Panc1 (cell line): Measurements from ENCODE around the gene TTC34. TPM values are rescaled to one million over a fixed set of nuclear protein-coding genes. Genes with fewer than 3 reads are reported as not detected.

Experiments used
- ATAC-seq: fragments of 200-7000 bp; cut with Tn5 transposase; 2 replicates; pipeline ENCODE4 v1.9.1; 2020; ENCODE audit warnings: mild to moderate bottlenecking, moderate library complexity
- BruUV-seq: library from RNA; stranded (reverse); fragments of 400-500 nt; replicated peaks from 2 replicates; lab custom pipeline; 2021; lab: Mats Ljungman, UMichigan
- CTCF ChIA-PET: fragments of 300-600 bp; sonication (Branson Sonifier 250); formaldehyde crosslinking; loops from one replicate; lab custom pipeline; 2022; ENCODE audit warnings: antibody characterized with exemption; lab: Charles Lee
- POLR2A ChIA-PET: fragments of 300-600 bp; sonication (Branson Sonifier 250); formaldehyde crosslinking; loops from one replicate; lab custom pipeline; 2022; ENCODE audit warnings: antibody characterized with exemption; lab: Charles Lee
- DNase-seq: peaks from one replicate; pipeline ENCODE4 v3.0.0-alpha.2; 2010; ENCODE audit warnings: low read depth, low spot score
- H3K27ac ChIP-seq: 2 replicates; pipeline ENCODE4 v1.5.1; 2011; ENCODE audit warnings: mild to moderate bottlenecking, low read length, inconsistent platforms
- H3K27me3 ChIP-seq: fragments of 200-500 bp; sonication (Bioruptor generic); 2 replicates; pipeline ENCODE4 v1.6.0; 2014; ENCODE audit warnings: low read length, inconsistent platforms; ENCODE audit not compliant: control insufficient read depth, insufficient read depth
- H3K36me3 ChIP-seq: fragments of 200-500 bp; sonication (Bioruptor generic); 2 replicates; pipeline ENCODE4 v1.5.1; 2014; ENCODE audit warnings: inconsistent platforms, mild to moderate bottlenecking, low read length, moderate library complexity; ENCODE audit not compliant: control insufficient read depth, insufficient read depth
- H3K4me1 ChIP-seq: 2 replicates; pipeline ENCODE4 v1.5.1; 2011; ENCODE audit warnings: inconsistent platforms, mild to moderate bottlenecking, low read length, moderate library complexity; ENCODE audit not compliant: control insufficient read depth, insufficient read depth
- H3K4me3 ChIP-seq, 2 experiments: 2 replicates each; pipeline ENCODE4 v1.5.1; 2011 to 2012; ENCODE audit warnings: low read depth in 2 of 2, low read length in 2 of 2, mild to moderate bottlenecking in 2 of 2, inconsistent platforms in 1 of 2, moderate library complexity in 1 of 2
- H3K9me3 ChIP-seq: fragments of 200-500 bp; sonication (Bioruptor generic); 2 replicates; pipeline ENCODE4 v1.5.1; 2014; ENCODE audit warnings: low read depth, mild to moderate bottlenecking, inconsistent platforms, low read length, moderate library complexity; ENCODE audit not compliant: control insufficient read depth, insufficient read depth
- POLR2AphosphoS5 ChIP-seq: IDR thresholded peaks from 2 replicates; pipeline ENCODE4 v1.6.1; 2012; ENCODE audit warnings: mild to moderate bottlenecking, low read depth, low read length, moderate library complexity
- REST ChIP-seq, 2 experiments: IDR thresholded peaks; 2 replicates each; pipeline ENCODE4 v1.6.1; 2011 to 2012; ENCODE audit warnings: low read depth in 2 of 2, control low read depth in 1 of 2, low read length in 1 of 2, mild to moderate bottlenecking in 1 of 2, moderate library complexity in 1 of 2; ENCODE audit not compliant: insufficient read depth in 1 of 2
- SIN3A ChIP-seq: IDR thresholded peaks from 2 replicates; pipeline ENCODE4 v1.6.1; 2012; ENCODE audit warnings: low read depth, mild to moderate bottlenecking, low read length, moderate library complexity, borderline replicate concordance; ENCODE audit not compliant: insufficient read depth
- TCF7L2 ChIP-seq: IDR thresholded peaks from 2 replicates; pipeline ENCODE4 v1.6.1; 2011; ENCODE audit warnings: mild to moderate bottlenecking, low read depth, low read length, inconsistent platforms
- in situ Hi-C: cut with HindIII; loops from 2 replicates; pipeline ENCODE4 v1.10.0; 2016; ENCODE audit warnings: low sequenced_read_pairs, low pct_unique_long_range_greater_than_20kb
- intact Hi-C: fragments of 100-400 bp; cut with micrococcal nuclease; formaldehyde crosslinking; loops from one replicate; pipeline ENCODE4 v1.10.0; 2022; ENCODE audit not compliant: unreplicated experiment
- total RNA-seq: library from RNA; stranded (reverse); gene quantifications from one replicate; pipeline ENCODE4 v1.2.1, GENCODE V29; 2021; ENCODE audit not compliant: unreplicated experiment
- TF ChIP-seq, protein P1 (sequence below): fragments of 450-650 bp; IDR thresholded peaks from 2 replicates; pipeline ENCODE4 v1.5.1; 2017; ENCODE audit warnings: mild to moderate bottlenecking

Gene TTC34
- total RNA-seq, 1 experiment from 2014 or later: 1.5 TPM

DNA sequence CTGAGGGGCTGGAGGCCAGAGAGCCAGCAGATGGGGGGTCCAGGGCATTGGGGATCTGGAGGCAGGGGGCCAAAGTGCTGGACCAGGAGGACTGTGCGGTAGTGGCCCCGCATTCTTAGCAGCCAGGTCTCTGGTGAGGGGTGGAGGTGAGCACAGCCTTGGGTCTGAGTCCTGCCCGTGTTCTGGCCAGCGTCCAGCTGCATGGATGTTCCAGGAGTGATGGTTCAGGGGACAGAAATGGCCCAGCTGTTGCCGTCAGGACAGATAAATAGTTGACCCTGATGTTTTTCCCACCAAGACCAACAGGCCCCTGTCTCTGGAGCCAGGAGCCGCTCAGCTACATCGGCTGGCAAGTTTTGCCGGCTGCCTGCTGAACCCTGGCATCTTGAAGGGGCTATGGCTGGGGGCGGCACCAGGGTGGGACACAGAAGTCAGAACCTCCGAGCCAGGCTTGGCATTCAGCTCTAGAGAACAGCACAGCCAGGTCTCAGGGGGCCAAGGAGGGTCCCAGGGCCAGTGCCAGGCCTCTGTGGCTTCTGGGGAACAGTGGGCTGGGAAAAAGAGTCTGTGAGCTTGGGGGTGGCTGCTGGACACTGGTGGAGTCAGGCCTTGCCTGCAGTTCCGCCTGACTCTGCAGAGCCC, 19.4 kb upstream of the TTC34 start:
- BruUV-seq: no TSS peak
- Histone ChIP-seq H3K4me1 (no peaks in the 10 kb centered on the region; the same call in 1 of the 2 replicates), H3K27me3 (peaks cover 5% of the 10 kb centered on the region; the same call in 1 of the 2 replicates), H3K9me3 (no peaks in the 10 kb centered on the region), H3K27ac (no peak overlapping the region), H3K4me3 (no peak overlapping the region), H3K36me3 (no peaks in the 10 kb centered on the region)
- POLR2A ChIA-PET: no interaction called here
- TF ChIP-seq, protein P1, sequence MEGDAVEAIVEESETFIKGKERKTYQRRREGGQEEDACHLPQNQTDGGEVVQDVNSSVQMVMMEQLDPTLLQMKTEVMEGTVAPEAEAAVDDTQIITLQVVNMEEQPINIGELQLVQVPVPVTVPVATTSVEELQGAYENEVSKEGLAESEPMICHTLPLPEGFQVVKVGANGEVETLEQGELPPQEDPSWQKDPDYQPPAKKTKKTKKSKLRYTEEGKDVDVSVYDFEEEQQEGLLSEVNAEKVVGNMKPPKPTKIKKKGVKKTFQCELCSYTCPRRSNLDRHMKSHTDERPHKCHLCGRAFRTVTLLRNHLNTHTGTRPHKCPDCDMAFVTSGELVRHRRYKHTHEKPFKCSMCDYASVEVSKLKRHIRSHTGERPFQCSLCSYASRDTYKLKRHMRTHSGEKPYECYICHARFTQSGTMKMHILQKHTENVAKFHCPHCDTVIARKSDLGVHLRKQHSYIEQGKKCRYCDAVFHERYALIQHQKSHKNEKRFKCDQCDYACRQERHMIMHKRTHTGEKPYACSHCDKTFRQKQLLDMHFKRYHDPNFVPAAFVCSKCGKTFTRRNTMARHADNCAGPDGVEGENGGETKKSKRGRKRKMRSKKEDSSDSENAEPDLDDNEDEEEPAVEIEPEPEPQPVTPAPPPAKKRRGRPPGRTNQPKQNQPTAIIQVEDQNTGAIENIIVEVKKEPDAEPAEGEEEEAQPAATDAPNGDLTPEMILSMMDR: no peak
- TF ChIP-seq REST (IDR thresholded peaks at IDR 0.05; ENCODE audit: insufficient read depth in 1 of 2, low read depth in 2 of 2, low read length in 1 of 2) (no peak), POLR2AphosphoS5 (no peak), TCF7L2 (no peak)
- ATAC-seq (no peak), DNase-seq (no peak)
- intact Hi-C loops (loop anchor here (10.0 kb wide), 1 partner anchor 104 kb away; no protein-coding TSS in a partner anchor), in situ Hi-C loops (no loop called here)
- CTCF ChIA-PET: interaction anchor here (1.6 kb wide), 1 partner anchor 101 kb away, joined by 7 read pairs; no protein-coding TSS in a partner anchor

GRCh38 chr1:2819831-2820730, 18.6 kb upstream of the TTC34 start:
- intact Hi-C loops (loop anchor here (10.0 kb wide), 1 partner anchor 105 kb away; no protein-coding TSS in a partner anchor), in situ Hi-C loops (no loop called here)
- ATAC-seq (no peak), DNase-seq (no peak)
- POLR2A ChIA-PET: no interaction called here
- CTCF ChIA-PET: no interaction called here
- Histone ChIP-seq H3K27me3 (peaks cover 5% of the 10 kb centered on the region; the same call in 1 of the 2 replicates), H3K27ac (no peak overlapping the region), H3K36me3 (no peaks in the 10 kb centered on the region), H3K4me1 (no peaks in the 10 kb centered on the region; the same call in 1 of the 2 replicates), H3K9me3 (no peaks in the 10 kb centered on the region), H3K4me3 (no peak overlapping the region)
- BruUV-seq: no TSS peak
- TF ChIP-seq SIN3A (no peak), REST (IDR thresholded peaks at IDR 0.05; ENCODE audit: insufficient read depth in 1 of 2, low read depth in 2 of 2, low read length in 1 of 2) (no peak), TCF7L2 (no peak)
